ENCODE measurements around the gene GPC5. TPM values are rescaled to one million over a fixed set of nuclear protein-coding genes. Genes with fewer than 3 reads are reported as not detected.

GPC5 gene
- total RNA-seq, 1 experiment from 2014 or later, result not detected

GRCh38 chr13:92657565-92657964 is 1259.1 kb downstream of the GPC5 start:
- no TSS peak for BruUV-seq (replicated peaks)
- H3K36me3 Mint-ChIP-seq (ENCODE audit: insufficient read depth, unreplicated experiment), result no peaks in the 10 kb centered on the region
- intact Hi-C loops (cut with micrococcal nuclease; ENCODE audit: unreplicated experiment), result no loop called here

GRCh38 chr13:92658293-92658692 is 1259.9 kb downstream of the GPC5 start:
- Mint-ChIP-seq H3K27ac (ENCODE audit: unreplicated experiment) (no peak overlapping the region), H3K4me3 (ENCODE audit: low read depth, unreplicated experiment) (no peak overlapping the region), H3K36me3 (ENCODE audit: insufficient read depth, unreplicated experiment) (no peaks in the 10 kb centered on the region), H3K27me3 (ENCODE audit: unreplicated experiment) (no peaks in the 10 kb centered on the region), H3K4me1 (ENCODE audit: low read depth, unreplicated experiment) (no peaks in the 10 kb centered on the region), H3K9me3 (ENCODE audit: low read depth, unreplicated experiment) (peaks cover 10% of the 10 kb centered on the region)
- no peak for DNase-seq
- intact Hi-C loops (cut with micrococcal nuclease; ENCODE audit: unreplicated experiment), result no loop called here
- CTCF ChIA-PET, result no interaction called here
- no TSS peak for BruUV-seq (replicated peaks)
- no peak for TF ChIP-seq CTCF (IDR thresholded peaks at IDR 0.05; ENCODE audit: unreplicated experiment)

More at GRCh38 chr13:92657565-92657964, 1259.1 kb downstream of the GPC5 start:
- peaks cover 13% of the 10 kb centered on the region for H3K9me3 Mint-ChIP-seq (ENCODE audit: low read depth, unreplicated experiment)
- CTCF ChIA-PET, result no interaction called here
- H3K4me1 Mint-ChIP-seq (ENCODE audit: low read depth, unreplicated experiment), result no peaks in the 10 kb centered on the region
- no peak overlapping the region for H3K27ac Mint-ChIP-seq (ENCODE audit: unreplicated experiment)
- no peak for DNase-seq
- H3K4me3 Mint-ChIP-seq (ENCODE audit: low read depth, unreplicated experiment), result no peak overlapping the region
- TF ChIP-seq CTCF (IDR thresholded peaks at IDR 0.05; ENCODE audit: unreplicated experiment), result no peak
- no peaks in the 10 kb centered on the region for H3K27me3 Mint-ChIP-seq (ENCODE audit: unreplicated experiment)

DNA sequence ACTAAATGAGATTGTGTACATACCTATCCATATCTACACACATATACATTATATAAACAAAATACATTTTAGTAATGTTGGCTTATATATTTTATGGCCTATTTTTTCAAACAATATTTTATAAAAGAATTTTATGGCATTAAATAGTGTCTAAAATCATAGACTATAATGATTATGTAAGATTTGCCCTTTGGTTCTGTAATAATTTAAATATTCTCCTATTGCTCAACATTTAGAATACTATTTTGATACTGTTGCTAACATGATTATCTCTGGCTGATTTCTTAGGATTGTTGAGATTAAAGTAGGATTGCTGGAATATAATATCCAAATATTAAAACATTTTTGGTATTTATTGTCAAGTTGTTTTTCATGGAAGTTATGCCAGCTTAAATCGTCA is 1263.0 kb downstream of the GPC5 start:
- Mint-ChIP-seq H3K4me1 (ENCODE audit: low read depth, unreplicated experiment) (no peaks in the 10 kb centered on the region), H3K27me3 (ENCODE audit: unreplicated experiment) (no peaks in the 10 kb centered on the region), H3K27ac (ENCODE audit: unreplicated experiment) (no peak overlapping the region), H3K9me3 (ENCODE audit: low read depth, unreplicated experiment) (peaks cover 6% of the 10 kb centered on the region), H3K36me3 (ENCODE audit: insufficient read depth, unreplicated experiment) (no peaks in the 10 kb centered on the region), H3K4me3 (ENCODE audit: low read depth, unreplicated experiment) (no peak overlapping the region)
- DNase-seq, result no peak
- no TSS peak for BruUV-seq (replicated peaks)
- CTCF ChIA-PET, result no interaction called here
- no peak for TF ChIP-seq CTCF (IDR thresholded peaks at IDR 0.05; ENCODE audit: unreplicated experiment)
- intact Hi-C loops (cut with micrococcal nuclease; ENCODE audit: unreplicated experiment), result no loop called here

GRCh38 chr13:92668157-92668556 is 1269.7 kb downstream of the GPC5 start:
- no peak for TF ChIP-seq CTCF (IDR thresholded peaks at IDR 0.05; ENCODE audit: unreplicated experiment)
- CTCF ChIA-PET, result no interaction called here
- no peak for DNase-seq
- no TSS peak for BruUV-seq (replicated peaks)
- Mint-ChIP-seq H3K36me3 (ENCODE audit: insufficient read depth, unreplicated experiment) (no peaks in the 10 kb centered on the region), H3K4me3 (ENCODE audit: low read depth, unreplicated experiment) (no peak overlapping the region), H3K9me3 (ENCODE audit: low read depth, unreplicated experiment) (peaks cover 7% of the 10 kb centered on the region), H3K27ac (ENCODE audit: unreplicated experiment) (no peak overlapping the region), H3K4me1 (ENCODE audit: low read depth, unreplicated experiment) (no peaks in the 10 kb centered on the region), H3K27me3 (ENCODE audit: unreplicated experiment) (no peaks in the 10 kb centered on the region)
- intact Hi-C loops (cut with micrococcal nuclease; ENCODE audit: unreplicated experiment), result no loop called here
